Prostate gland (tissue), 2 donors: ENCODE data around the gene BRINP2.

Source experiments
- POLR2AphosphoS5 ChIP-seq: sonication (generic); formaldehyde crosslinking; IDR thresholded peaks from one replicate; pipeline ENCODE4 v1.6.1; 2017; ENCODE audit warnings: antibody characterized with exemption
- TF ChIP-seq, protein P1 (sequence below), 4 experiments: fragments of 200-600 bp in 2 of 4; fragments of 450-650 bp in 2 of 4; sonication (generic) in 2 of 4; IDR thresholded peaks; 1 replicate in 3 of 4; 2 replicates in 1 of 4; pipeline ENCODE4 v1.5.1; 2016 to 2019; ENCODE audit warnings: antibody characterized with exemption in 4 of 4, mild to moderate bottlenecking in 2 of 4, moderate library complexity in 2 of 4

GRCh38 chr1:177131723-177132122 lies 39.0 kb upstream of the BRINP2 start:
- TF ChIP-seq, protein P1, sequence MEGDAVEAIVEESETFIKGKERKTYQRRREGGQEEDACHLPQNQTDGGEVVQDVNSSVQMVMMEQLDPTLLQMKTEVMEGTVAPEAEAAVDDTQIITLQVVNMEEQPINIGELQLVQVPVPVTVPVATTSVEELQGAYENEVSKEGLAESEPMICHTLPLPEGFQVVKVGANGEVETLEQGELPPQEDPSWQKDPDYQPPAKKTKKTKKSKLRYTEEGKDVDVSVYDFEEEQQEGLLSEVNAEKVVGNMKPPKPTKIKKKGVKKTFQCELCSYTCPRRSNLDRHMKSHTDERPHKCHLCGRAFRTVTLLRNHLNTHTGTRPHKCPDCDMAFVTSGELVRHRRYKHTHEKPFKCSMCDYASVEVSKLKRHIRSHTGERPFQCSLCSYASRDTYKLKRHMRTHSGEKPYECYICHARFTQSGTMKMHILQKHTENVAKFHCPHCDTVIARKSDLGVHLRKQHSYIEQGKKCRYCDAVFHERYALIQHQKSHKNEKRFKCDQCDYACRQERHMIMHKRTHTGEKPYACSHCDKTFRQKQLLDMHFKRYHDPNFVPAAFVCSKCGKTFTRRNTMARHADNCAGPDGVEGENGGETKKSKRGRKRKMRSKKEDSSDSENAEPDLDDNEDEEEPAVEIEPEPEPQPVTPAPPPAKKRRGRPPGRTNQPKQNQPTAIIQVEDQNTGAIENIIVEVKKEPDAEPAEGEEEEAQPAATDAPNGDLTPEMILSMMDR (IDR thresholded peaks at IDR 0.05), result no peak
- no peak for TF ChIP-seq POLR2AphosphoS5
